ENCODE results near the gene PSMC2. TPM values are rescaled to one million over a fixed set of nuclear protein-coding genes. Genes with fewer than 3 reads are reported as not detected.

The PSMC2 gene
- total and polyA plus RNA-seq, 4 donors: 92.2 to 158 (median 97.1) TPM

- Histone ChIP-seq H3K4me1 (ENCODE audit: control insufficient read depth in 4 of 4, insufficient read depth in 4 of 4, low read length in 3 of 4) (no peaks in the 10 kb centered on the region), H3K4me3 (ENCODE audit: low read depth in 1 of 3, low read length in 3 of 3) (no peak overlapping the region), H3K9ac (ENCODE audit: low read depth in 1 of 2, low read length in 2 of 2) (no peak overlapping the region), H3K9me3 (ENCODE audit: control insufficient read depth in 4 of 4, low read length in 3 of 4) (no peaks in the 10 kb centered on the region), H3K27ac (ENCODE audit: low read depth in 1 of 2, low read length in 2 of 2) (no peak overlapping the region), H3K27me3 (ENCODE audit: control insufficient read depth in 4 of 4, insufficient read depth in 4 of 4, low read length in 3 of 4) (no peaks in the 10 kb centered on the region), H3K36me3 (ENCODE audit: control insufficient read depth in 4 of 4, insufficient read depth in 3 of 4, low read depth in 1 of 4, low read length in 3 of 4) (peaks cover 7 to 48% (median 40%) of the 10 kb centered on the region in 4 donors)
- TF ChIP-seq, protein P1, sequence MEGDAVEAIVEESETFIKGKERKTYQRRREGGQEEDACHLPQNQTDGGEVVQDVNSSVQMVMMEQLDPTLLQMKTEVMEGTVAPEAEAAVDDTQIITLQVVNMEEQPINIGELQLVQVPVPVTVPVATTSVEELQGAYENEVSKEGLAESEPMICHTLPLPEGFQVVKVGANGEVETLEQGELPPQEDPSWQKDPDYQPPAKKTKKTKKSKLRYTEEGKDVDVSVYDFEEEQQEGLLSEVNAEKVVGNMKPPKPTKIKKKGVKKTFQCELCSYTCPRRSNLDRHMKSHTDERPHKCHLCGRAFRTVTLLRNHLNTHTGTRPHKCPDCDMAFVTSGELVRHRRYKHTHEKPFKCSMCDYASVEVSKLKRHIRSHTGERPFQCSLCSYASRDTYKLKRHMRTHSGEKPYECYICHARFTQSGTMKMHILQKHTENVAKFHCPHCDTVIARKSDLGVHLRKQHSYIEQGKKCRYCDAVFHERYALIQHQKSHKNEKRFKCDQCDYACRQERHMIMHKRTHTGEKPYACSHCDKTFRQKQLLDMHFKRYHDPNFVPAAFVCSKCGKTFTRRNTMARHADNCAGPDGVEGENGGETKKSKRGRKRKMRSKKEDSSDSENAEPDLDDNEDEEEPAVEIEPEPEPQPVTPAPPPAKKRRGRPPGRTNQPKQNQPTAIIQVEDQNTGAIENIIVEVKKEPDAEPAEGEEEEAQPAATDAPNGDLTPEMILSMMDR (IDR thresholded peaks at IDR 0.05; ENCODE audit: low read depth, low read length, missing input control): no peak
- TF ChIP-seq, protein P2, sequence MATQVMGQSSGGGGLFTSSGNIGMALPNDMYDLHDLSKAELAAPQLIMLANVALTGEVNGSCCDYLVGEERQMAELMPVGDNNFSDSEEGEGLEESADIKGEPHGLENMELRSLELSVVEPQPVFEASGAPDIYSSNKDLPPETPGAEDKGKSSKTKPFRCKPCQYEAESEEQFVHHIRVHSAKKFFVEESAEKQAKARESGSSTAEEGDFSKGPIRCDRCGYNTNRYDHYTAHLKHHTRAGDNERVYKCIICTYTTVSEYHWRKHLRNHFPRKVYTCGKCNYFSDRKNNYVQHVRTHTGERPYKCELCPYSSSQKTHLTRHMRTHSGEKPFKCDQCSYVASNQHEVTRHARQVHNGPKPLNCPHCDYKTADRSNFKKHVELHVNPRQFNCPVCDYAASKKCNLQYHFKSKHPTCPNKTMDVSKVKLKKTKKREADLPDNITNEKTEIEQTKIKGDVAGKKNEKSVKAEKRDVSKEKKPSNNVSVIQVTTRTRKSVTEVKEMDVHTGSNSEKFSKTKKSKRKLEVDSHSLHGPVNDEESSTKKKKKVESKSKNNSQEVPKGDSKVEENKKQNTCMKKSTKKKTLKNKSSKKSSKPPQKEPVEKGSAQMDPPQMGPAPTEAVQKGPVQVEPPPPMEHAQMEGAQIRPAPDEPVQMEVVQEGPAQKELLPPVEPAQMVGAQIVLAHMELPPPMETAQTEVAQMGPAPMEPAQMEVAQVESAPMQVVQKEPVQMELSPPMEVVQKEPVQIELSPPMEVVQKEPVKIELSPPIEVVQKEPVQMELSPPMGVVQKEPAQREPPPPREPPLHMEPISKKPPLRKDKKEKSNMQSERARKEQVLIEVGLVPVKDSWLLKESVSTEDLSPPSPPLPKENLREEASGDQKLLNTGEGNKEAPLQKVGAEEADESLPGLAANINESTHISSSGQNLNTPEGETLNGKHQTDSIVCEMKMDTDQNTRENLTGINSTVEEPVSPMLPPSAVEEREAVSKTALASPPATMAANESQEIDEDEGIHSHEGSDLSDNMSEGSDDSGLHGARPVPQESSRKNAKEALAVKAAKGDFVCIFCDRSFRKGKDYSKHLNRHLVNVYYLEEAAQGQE (IDR thresholded peaks at IDR 0.05): no peak
- TF ChIP-seq JUND (IDR thresholded peaks at IDR 0.05): no peak
- no peak for TF ChIP-seq TAF1 (conservative IDR thresholded peaks at IDR 0.05)
- no peak for TF ChIP-seq SP1 (IDR thresholded peaks at IDR 0.05)
- TF ChIP-seq, protein P3, sequence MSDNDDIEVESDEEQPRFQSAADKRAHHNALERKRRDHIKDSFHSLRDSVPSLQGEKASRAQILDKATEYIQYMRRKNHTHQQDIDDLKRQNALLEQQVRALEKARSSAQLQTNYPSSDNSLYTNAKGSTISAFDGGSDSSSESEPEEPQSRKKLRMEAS (IDR thresholded peaks at IDR 0.05): no peak
- no peak for TF ChIP-seq RAD21 (IDR thresholded peaks at IDR 0.05)
- TF ChIP-seq YY1 (IDR thresholded peaks at IDR 0.05): no peak
- TF ChIP-seq ZBTB33 (IDR thresholded peaks at IDR 0.05): no peak
- no peak for TF ChIP-seq FOXA2 (IDR thresholded peaks at IDR 0.05)
- TF ChIP-seq EGR1 (IDR thresholded peaks at IDR 0.05; ENCODE audit: low read depth in 2 of 2): no peak
- no peak for TF ChIP-seq RXRA (IDR thresholded peaks at IDR 0.05)
- no peak for TF ChIP-seq FOXA1 (IDR thresholded peaks at IDR 0.05)
- TF ChIP-seq GABPA (IDR thresholded peaks at IDR 0.05 in 1 of 2, conservative IDR thresholded peaks at IDR 0.05 in 1 of 2): no peak
- 97% methylated on average over 5 of the region's 5 CpGs for WGBS
- DNase-seq (ENCODE audit: low spot score): no peak
These were observed 22.0 kb downstream of the PSMC2 start for GRCh38 chr7:103369432-103369831.

- TF ChIP-seq, protein P4, sequence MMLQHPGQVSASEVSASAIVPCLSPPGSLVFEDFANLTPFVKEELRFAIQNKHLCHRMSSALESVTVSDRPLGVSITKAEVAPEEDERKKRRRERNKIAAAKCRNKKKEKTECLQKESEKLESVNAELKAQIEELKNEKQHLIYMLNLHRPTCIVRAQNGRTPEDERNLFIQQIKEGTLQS (IDR thresholded peaks at IDR 0.05): no peak
- no peak for TF ChIP-seq NR2F2 (IDR thresholded peaks at IDR 0.05)
- TF ChIP-seq GABPA (IDR thresholded peaks at IDR 0.05 in 1 of 2, conservative IDR thresholded peaks at IDR 0.05 in 1 of 2): no peak
- no peak for TF ChIP-seq YY1 (IDR thresholded peaks at IDR 0.05)
- no peak for TF ChIP-seq HNF4A (conservative IDR thresholded peaks at IDR 0.05)
- no peak for TF ChIP-seq ZBTB33 (IDR thresholded peaks at IDR 0.05)
- TF ChIP-seq TAF1 (conservative IDR thresholded peaks at IDR 0.05): no peak
- TF ChIP-seq SP1 (IDR thresholded peaks at IDR 0.05): no peak
- TF ChIP-seq, protein P3 (IDR thresholded peaks at IDR 0.05): no peak
- TF ChIP-seq HNF4G (IDR thresholded peaks at IDR 0.05): no peak
- Histone ChIP-seq H3K9me3 (ENCODE audit: control insufficient read depth in 4 of 4, low read length in 3 of 4) (no peaks in the 10 kb centered on the region), H3K27me3 (ENCODE audit: control insufficient read depth in 4 of 4, insufficient read depth in 4 of 4, low read length in 3 of 4) (no peaks in the 10 kb centered on the region), H3K27ac (ENCODE audit: low read depth in 1 of 2, low read length in 2 of 2) (no peak overlapping the region), H3K4me3 (ENCODE audit: low read depth in 1 of 3, low read length in 3 of 3) (no peak overlapping the region), H3K36me3 (ENCODE audit: control insufficient read depth in 4 of 4, insufficient read depth in 3 of 4, low read depth in 1 of 4, low read length in 3 of 4) (peaks cover 0 to 9% (median 5%) of the 10 kb centered on the region in 4 donors), H3K9ac (ENCODE audit: low read depth in 1 of 2, low read length in 2 of 2) (no peak overlapping the region), H3K4me1 (ENCODE audit: control insufficient read depth in 4 of 4, insufficient read depth in 4 of 4, low read length in 3 of 4) (no peaks in the 10 kb centered on the region)
- DNase-seq (ENCODE audit: low spot score): no peak
- WGBS: 71% methylated on average over 6 of the region's 6 CpGs
These were observed 26.6 kb downstream of the PSMC2 start for GRCh38 chr7:103373866-103374643.
